HG02678 (cell line): ENCODE data around the gene BCAS4.
A peak's percentile ranks its signal among the peaks of the same experiment; 100 is the strongest.
"Not testable (repeated sequence)": the region's sequence is repeated elsewhere in the genome, so short reads cannot be mapped to it uniquely, and the experiment has no call there.

Source experiments
- ATAC-seq: cut with Tn5 transposase; IDR thresholded peaks from one replicate; pipeline ENCODE4 v1.9.1; 2021; ENCODE audit warnings: mild to moderate bottlenecking, moderate library complexity; ENCODE audit not compliant: unreplicated experiment

Gene BCAS4, protein sequence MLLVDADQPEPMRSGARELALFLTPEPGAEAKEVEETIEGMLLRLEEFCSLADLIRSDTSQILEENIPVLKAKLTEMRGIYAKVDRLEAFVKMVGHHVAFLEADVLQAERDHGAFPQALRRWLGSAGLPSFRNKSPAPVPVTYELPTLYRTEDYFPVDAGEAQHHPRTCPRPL

DNA sequence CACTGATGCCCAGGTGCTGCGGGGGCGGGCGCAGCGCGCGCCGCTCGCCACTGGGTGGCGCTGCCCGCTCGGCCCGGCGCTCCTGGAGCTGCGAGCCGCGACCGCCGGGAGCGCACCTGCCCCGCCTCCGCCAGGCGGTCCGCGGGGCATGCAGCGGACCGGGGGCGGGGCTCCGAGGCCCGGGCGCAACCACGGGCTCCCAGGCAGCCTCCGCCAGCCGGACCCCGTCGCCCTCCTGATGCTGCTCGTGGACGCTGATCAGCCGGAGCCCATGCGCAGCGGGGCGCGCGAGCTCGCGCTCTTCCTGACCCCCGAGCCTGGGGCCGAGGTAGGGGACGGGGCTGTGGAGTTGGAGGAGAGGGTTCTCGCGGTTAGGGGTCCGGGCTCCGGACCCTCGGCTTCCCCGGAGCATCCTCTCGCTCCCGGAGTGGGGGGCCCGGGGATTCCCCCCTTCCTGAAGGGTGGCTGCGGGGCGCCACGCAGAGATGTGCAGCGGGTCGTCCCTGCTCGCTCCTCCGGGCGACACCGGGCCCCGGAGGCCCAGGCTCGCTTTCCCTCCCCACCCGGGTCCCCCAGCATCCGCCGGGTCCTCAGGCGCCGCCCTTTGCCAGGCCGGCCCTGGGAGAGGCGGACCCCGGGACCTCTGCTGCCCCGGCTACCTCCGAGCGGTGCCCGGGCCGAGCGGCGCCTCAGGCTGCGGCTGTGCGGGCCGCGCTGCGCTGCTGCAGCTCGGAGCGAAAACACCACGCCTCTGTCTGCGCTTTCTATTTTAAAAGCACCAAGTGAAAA is at the start of gene BCAS4:
Gene BCAS4, plus strand, starts transcription at position 216 of the 789 bp plus-strand sequence. Its CDS starts 23 bp downstream, at position 239.
- ATAC-seq, result peak; percentile 72

DNA sequence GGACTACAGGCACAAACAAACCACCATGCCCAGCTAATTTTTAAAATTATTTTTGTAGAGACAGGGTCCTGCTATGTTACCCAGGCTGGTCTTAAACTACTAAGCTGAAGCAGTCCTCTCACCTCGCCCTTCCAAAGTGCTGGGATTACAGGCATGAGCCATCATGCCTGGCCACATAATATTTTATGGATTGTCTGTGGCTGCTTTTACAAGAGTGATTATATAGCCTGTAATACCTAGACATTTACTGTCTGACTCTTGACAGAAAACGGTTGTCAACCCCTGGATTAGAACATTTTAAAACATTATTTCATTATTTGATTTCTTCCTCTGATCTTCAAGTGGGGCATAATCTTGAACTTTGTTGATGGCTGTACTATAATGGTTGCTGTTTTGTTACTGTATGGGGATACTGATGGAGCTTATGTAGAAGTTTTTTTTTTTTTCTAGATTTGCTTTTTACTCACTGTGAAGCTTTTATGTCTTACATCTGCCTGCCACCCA is 49.2 kb upstream of the BCAS4 start:
- no peak for ATAC-seq

DNA sequence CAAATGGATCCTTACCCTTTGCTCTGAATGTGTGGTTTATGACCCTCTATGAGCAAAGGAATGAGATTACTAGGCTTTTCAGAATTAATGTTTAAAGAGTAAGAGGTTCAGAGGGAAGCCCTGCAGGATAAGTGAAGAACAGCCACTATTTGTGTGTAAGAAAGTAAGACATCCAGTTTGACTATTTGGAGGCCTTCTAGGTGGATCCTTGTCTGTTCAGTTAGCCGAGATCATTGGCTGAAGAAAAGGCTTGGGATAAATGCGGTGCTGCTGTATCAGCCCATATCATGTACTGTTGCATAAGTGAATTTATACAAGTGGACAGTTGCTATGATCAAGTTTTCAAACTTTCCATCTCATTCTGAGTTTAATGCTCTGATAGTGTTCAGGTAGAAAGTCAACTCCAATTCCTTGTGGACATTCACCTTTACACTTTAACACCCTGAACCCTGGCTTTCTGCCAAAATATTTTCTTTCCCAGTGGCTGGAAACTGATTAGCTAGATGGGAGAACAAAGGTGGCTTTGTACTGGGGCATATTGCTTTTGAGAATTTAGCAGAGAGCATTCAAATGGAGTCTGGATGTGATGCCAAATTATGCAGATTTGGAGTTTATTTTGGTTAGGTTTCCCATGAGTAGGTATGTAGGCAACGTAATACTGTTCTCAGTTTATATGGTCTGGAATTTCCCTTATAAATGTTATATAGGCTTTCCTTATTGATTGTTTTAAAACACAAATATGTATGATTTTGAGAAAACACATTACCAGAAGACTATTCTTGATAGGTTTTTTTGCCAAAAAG is 48.5 kb upstream of the BCAS4 start:
- no peak for ATAC-seq

DNA sequence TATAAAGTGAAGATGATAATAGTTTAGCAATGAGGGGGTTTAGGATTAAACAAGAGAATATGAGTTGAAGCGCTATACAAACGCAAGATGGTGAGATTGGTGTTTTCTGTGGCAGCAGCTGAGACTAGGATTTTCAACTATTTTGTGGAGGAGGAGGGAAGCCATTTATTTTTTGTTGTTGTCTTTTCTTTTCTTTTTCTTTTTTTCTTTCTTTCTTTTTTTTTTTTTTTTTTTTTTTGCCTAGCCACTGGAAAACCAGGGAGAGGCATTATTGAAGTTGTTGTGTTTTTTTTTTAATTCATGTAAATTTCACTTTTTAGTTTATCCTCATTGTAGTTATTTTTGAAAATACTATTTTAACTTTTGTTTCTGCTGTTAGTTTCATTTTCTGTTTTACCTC is 47.6 kb upstream of the BCAS4 start:
- ATAC-seq, result no peak

DNA sequence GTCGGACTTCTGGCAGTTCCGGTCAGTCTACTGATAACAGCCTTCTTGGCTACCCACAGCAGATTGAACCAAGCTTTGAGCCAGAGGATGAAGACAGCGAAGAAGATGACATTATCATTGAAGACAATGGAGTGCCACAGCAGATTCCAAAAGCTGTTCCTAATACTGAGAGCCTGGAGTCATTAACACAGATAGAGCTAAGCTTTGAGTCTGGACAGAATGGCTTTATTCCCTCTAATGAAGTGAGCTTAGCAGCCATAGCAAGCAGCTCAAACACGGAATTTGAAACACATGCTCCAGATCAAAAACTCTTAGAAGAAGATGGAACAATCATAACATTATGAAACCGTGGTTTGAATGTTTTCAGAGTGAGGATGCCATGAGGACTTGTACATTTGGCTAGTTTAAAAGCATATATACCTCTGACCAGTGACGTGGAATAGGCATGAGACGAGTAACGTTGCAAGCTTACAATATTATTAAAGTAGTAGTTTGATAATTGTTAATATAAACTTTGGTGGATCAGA is 44.7 kb upstream of the BCAS4 start:
- no peak for ATAC-seq

DNA sequence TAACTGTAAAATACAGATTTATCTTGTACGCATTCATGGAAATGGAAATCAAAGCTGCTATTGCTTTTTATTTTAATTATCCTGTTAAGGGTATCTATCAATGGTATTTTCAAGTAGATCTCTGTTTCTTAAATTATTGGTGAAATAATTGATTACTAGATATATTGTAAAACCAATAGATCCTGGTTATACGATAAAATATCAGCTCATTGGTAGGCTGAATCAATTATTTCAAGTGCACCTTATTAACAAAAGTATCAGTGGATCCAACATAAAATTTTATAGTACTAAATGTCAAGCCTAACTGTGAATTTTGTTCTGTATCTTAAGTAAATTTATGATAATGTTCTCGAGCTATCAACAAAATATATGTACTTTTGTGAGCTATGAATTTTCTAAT is 41.7 kb upstream of the BCAS4 start:
- no peak for ATAC-seq

DNA sequence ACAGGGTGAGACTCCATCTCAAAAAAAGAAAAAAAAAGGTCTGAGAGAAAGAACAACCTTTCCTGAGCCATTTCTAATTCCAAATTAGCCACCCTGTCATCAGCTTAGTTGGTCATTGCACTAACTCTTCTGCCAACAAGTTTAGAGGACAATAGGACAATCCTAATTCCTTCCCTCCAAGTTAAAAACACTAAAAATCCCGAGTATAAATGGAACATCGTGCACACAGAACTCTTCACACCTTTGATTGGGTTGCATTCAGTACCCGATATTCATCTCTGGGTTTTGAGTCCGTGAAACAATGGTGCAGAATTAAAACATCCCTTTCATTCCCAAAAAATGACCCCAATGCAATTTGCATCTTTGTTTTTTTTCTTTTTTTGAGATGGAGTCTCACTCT is 40.4 kb upstream of the BCAS4 start:
- ATAC-seq, result no peak

DNA sequence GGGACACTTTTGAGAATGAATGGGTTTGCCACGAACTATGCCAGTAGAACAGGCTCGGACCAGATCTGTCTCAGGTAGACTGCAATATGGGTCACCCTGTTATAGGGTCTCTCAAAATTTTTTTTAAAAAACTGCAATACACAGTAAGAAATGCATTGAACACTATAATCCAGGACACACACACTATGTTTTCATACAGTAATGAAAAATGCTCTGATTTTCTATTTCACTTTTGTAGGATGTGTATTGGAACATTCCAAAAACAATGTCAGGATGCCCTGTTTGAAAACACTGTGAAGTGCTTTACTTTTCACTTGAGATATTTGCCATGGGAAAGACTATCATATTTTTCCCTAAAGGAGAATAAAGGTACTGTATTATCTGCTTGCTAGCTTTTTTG is 38.4 kb upstream of the BCAS4 start:
- no peak for ATAC-seq

DNA sequence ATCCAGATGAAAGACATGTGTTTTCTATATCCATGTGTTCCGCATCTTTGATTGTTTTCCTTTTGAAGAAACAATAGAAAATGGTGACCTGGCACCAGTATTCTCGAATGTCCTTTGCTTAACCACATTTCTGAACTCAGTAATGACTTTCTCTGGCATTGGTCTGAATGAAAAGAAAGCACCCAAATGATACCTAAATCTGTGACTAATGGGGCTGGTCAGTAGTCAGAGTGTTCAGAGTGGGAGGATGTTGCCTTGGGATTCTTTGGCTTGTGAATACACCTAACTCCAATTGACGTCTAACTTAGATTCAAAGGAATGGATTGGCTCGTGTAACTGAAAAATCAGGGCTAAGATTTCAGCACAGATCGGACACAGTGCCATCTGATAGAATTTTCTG is 36.4 kb upstream of the BCAS4 start:
- no peak for ATAC-seq

DNA sequence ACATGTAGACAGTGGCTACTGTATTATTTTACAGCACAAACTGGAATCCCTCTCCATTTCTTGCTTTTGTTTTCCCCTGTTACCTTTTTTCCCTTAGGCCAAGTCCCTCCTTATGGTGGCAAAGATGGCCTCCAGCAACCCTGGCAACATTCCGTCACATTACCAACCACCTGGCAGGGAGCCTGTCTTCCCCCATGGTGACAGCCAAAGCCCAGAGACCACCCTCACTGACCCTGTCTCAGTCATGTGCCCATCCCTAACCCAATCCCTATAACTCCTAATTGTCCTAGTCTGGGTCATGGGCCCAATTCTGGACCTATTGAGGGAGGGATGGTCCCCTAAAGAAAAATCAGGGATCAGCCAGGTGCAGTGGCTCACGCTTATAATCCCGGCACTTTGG is 35.9 kb upstream of the BCAS4 start:
- ATAC-seq, result no peak

DNA sequence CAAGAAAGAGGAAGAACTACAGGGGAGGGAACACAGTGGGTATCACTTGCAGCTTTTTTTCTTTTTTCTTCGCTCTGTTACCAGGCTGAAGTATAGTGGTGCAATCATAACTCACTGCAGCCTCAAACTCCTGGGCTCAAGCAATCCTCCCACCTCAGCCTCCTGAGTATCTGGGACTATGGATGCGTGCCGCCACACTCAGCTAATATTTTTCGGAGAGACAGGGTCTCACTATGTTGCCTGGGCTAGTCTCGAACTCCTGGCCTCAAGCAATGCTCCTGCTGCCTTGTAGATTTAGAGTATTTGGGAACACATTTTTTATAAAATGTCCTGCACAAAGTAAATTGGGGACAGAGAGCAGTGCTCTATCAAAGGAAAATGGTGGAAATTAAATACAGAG is 35.2 kb upstream of the BCAS4 start:
- ATAC-seq, result no peak

DNA sequence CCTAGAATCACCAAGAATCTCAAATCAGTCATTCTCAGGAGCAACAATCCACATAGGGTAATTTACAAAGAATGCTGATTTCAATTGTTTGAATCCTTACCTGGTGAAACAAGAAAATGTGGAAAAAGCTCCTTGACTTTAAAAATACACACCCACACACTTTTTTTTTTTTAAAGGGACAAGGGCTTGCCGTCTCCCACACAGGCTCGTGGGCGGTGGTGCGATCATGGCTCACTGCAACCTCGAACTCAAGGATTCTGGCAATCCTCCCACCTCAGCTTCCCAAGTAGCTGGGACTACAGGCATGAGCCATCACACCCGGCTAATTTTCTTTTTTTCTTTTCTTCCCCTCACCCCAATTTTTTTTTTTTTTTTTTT is 32.8 kb upstream of the BCAS4 start:
- no peak for ATAC-seq

DNA sequence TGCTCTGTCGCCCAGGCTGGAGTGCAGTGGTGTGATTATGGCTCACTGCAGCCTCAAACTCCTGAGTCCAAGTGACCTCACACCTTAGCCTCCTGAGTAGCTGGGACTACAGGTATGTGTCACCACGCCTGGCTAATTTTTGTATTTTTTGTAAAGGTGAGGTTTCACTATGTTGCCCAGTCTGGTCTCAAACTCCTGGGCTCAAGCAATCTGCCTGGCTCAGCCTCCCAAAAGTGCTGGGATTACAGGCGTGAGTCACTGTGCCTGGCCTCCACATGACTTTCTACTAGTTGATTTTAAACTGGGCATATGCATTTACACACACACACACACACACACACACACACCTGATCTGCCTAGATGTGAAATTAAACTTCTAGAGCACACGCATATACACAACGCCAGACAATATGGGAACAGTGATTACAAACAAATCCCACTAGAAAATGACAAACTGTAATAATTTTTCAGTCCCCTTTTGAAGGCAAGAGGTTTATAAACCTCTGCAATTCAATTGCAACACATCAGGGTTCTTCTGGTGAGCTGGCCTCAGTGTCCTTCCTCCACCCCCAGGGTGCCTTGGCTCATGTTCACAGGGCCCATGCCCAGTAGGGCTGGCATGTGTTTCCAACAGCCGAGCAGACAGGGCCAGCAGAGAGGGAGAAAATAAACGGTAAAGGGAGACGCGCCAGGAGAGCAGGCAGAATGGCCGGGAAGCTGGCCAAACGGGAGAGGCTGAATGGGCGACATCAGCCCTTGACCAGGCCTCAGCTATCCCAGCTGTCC is 32.2 kb upstream of the BCAS4 start:
- no peak for ATAC-seq

DNA sequence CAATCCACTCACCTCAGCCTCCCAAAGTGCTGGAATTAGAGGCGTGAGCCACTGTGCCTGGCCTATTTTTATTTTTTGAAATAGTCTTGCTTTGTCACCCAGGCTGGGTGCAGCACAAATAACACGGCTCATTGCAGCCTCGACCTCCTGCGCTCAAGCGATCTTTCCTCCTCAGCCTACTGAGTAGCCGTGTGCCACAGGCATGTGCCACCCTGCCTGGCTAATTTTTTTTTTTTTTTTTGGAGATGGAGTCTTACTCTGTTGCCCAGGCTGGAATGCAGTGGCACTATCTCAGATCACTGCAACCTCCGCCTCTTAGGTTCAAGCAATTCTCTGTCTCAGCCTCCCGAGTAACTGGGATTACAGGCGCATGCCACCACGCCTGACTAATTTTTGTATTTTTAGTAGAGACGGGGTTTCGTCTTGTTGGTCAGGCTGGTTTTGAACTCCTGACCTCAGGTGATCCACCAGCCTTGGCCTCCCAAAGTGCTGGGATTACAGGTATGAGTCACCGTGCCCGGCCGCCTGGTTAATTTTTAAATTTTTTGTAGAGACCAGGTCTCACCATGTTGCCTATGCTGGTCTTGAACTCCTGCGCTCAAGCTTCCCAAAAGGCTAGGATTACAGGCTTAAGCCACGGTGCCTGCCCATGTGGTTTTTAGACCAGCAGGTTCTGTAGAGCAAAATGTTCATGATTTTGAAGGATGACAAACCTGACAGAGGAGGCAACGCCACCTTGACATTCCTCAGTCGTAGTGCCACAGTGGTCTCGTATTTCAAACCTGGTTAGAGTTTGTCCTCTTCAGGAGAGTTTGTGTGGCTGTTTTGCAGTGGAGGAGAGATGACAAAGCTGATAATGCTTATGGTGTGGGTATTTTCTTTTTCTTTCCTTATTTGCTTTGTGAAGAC is 31.1 kb upstream of the BCAS4 start:
- ATAC-seq, result not testable (repeated sequence)

DNA sequence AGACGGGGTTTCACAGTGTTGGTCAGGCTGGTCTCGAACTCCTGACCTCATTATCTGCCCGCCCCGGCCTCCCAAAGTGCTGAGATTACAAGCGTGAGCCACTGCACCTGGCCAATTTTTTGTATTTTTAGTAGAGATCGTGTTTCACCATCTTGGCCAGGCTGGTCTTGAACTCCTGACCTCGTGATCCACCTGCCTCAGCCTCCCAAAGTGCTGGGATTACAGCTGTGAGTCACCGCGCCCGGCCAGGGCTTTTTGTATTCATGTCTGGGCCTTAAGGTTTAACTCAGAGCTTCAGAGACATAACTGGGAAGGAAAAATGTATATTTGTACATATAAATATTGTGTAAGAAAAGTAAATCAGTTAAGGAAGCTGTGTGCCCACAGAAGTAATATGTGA is 29.6 kb upstream of the BCAS4 start:
- not testable (repeated sequence) for ATAC-seq

DNA sequence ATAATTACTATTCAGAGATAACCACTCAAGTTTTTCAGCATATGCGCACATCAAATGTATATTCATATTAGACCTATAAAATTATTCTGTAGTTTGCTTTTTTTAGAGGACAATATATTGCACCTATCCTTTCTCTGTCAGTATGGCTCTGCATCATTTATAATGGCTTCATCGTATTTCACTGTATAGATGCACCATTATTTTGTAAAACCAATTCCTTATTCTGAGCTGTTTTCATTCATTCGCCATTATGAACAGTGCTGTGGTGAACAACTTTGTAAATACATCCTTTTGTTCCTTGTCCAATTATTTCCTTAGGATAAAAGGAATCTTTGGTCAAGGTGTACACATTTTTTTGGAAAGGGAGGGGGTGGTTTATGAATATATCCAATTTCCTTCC is 29.2 kb upstream of the BCAS4 start:
- ATAC-seq, result no peak

DNA sequence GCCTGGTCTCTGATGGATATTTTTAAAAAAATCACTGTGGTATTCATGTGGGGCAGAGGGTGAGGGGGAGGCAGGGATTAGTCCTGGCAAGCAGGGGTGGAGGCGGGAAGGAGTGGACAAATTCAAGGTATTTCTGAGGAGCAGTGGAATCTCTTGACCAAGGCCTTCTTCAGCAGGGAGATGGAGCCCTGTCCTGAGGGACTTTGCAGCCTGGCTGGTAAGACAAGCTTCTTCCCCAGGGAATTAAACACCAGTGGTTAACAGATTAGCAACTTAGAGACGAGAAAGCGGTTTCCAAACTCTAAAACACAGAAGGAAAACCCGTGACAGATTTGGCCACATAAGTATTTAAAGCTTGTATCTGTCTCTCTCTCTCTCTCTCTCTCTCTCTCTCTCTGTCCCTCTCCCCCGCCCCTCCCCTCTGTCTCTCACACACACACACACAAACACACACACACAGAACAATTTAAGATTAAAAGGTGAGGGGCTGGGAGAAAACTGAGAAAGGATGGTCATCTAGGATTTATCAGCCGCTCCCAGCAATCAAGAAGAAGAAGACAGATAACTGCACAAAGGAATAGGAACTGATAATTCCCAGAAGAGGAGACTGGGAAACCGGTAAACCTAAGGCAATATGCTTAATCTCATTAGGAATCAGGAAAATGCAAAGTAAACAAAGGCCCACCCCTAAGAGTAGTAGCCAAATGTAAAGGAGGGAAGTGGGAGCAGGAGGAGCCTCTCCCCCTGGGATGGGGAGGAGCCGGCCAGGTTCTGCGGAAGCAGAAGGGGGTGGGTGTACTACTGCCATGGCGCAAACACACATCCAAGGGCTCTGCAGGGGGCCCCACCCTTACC is 27.7 kb upstream of the BCAS4 start:
- ATAC-seq, result not testable (repeated sequence)

DNA sequence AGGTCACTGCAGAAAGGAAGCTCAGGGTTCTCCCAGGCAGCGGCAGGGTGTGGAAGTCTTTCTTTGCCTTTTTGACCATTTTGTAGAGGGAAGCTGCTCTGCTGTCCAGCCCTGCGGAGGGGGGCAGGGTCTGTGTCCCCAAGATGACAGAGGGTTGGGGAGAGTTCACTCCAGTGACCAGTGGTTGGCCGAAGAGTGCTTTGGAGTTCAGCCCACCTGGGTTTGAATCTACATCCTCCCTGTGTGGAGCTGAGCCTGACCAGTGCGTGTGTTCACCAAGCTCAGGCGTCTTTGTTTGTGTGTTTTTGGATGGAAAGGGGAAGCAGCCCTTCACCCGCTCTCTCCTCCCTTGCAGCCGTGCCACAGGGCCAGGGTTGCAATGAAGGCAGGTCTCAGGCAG is 25.9 kb upstream of the BCAS4 start:
- not testable (repeated sequence) for ATAC-seq
